Neural crest cell (in vitro differentiated cells): ENCODE measurements around the gene ZNHIT2. TPM values are rescaled to one million over a fixed set of nuclear protein-coding genes. Genes with fewer than 3 reads are reported as not detected.
A peak's percentile ranks its signal among the peaks of the same experiment; 100 is the strongest.

ENCODE experiments used
- DNase-seq: peaks from one replicate; pipeline ENCODE4 v3.0.0; 2021; ENCODE audit warnings: low read depth, mixed read lengths, low spot score
- H3K27ac Mint-ChIP-seq: one replicate; pipeline ENCODE4 v1.8.0; 2021; ENCODE audit warnings: mild to moderate bottlenecking, mixed read lengths; ENCODE audit not compliant: unreplicated experiment
- H3K27me3 Mint-ChIP-seq: 2 replicates; pipeline ENCODE4 v1.8.0; 2021; ENCODE audit warnings: low read depth, mild to moderate bottlenecking, mixed read lengths
- H3K36me3 Mint-ChIP-seq: 2 replicates; pipeline ENCODE4 v1.8.0; 2021; ENCODE audit warnings: low read depth, mild to moderate bottlenecking, mixed read lengths
- H3K4me1 Mint-ChIP-seq: 2 replicates; pipeline ENCODE4 v1.8.0; 2021; ENCODE audit warnings: mixed read lengths
- H3K4me3 Mint-ChIP-seq: one replicate; pipeline ENCODE4 v1.8.0; 2021; ENCODE audit warnings: mild to moderate bottlenecking, mixed read lengths
- H3K9me3 Mint-ChIP-seq: 2 replicates; pipeline ENCODE4 v1.8.0; 2021; ENCODE audit warnings: mixed read lengths
- CTCF ChIP-seq: fragments of 200-600 bp; sonication (generic); conservative IDR thresholded peaks from 2 replicates; pipeline ENCODE4 v1.5.0; 2021; ENCODE audit warnings: antibody characterized with exemption, mild to moderate bottlenecking
- total RNA-seq: library from RNA; stranded (reverse); gene quantifications from 2 replicates; pipeline ENCODE4 v1.2.1, GENCODE V29; 2021

ZNHIT2 gene
- total RNA-seq, 1 donor from 2014 or later: 8.0 TPM

GRCh38 chr11:65108469-65109123 lies 8.9 kb downstream of the ZNHIT2 start:
- Mint-ChIP-seq H3K27me3 (peaks cover 4% of the 10 kb centered on the region), H3K4me3 (no peak overlapping the region), H3K36me3 (peaks cover 3% of the 10 kb centered on the region), H3K27ac (no peak overlapping the region), H3K9me3 (no peaks in the 10 kb centered on the region), H3K4me1 (peaks cover 21% of the 10 kb centered on the region)
- DNase-seq: no peak
- TF ChIP-seq CTCF: no peak

DNA sequence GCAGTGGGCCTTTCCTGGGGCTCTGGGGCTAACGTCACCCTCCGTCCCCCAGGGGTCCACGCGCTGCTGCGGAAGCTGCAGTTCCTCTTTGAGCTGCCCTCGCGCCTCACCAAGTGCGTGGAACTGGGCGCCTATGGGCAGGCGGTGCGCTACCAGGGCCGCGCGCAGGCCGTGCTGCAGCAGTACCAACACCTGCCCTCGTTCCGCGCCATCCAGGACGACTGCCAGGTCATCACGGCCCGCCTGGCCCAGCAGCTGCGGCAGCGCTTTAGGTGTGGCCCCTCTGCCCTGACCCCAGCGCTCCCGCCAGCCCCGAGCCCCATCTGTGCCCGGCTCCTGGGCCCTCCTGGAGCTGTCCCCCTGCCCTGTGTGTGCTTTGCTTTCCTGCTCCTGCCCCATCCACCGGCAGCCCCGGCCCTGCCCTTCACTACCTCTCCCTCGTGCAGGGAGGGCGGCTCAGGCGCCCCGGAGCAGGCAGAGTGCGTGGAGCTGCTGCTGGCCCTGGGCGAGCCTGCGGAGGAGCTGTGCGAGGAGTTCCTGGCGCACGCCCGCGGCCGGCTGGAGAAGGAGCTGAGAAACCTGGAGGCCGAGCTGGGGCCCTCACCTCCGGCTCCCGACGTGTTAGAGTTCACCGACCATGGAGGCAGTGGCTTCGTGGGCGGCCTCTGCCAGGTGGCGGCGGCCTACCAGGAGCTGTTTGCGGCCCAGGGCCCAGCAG lies 9.6 kb downstream of the ZNHIT2 start:
- Mint-ChIP-seq H3K4me1 (peaks cover 14% of the 10 kb centered on the region), H3K9me3 (no peaks in the 10 kb centered on the region), H3K36me3 (peaks cover 3% of the 10 kb centered on the region), H3K27ac (no peak overlapping the region), H3K4me3 (no peak overlapping the region), H3K27me3 (peaks cover 4% of the 10 kb centered on the region)
- DNase-seq: no peak
- no peak for TF ChIP-seq CTCF

- no peak for DNase-seq
- peak overlapping the region; percentile 45 for H3K4me3 Mint-ChIP-seq
- peaks cover 4% of the 10 kb centered on the region for H3K27me3 Mint-ChIP-seq
- peaks cover 3% of the 10 kb centered on the region for H3K36me3 Mint-ChIP-seq
- no peak overlapping the region for H3K27ac Mint-ChIP-seq
- peaks cover 14% of the 10 kb centered on the region for H3K4me1 Mint-ChIP-seq
- no peaks in the 10 kb centered on the region for H3K9me3 Mint-ChIP-seq
- TF ChIP-seq CTCF: no peak
These were observed 10.4 kb downstream of the ZNHIT2 start for GRCh38 chr11:65107078-65107477.

- no peaks in the 10 kb centered on the region for H3K27me3 Mint-ChIP-seq
- TF ChIP-seq CTCF: no peak
- H3K36me3 Mint-ChIP-seq: peaks cover 3% of the 10 kb centered on the region
- peak overlapping the region; percentile 82 for H3K27ac Mint-ChIP-seq
- no peaks in the 10 kb centered on the region for H3K9me3 Mint-ChIP-seq
- DNase-seq: no peak
- no peaks in the 10 kb centered on the region for H3K4me1 Mint-ChIP-seq
- no peak overlapping the region for H3K4me3 Mint-ChIP-seq
These were observed 12.9 kb downstream of the ZNHIT2 start for GRCh38 chr11:65104628-65105027.

DNA sequence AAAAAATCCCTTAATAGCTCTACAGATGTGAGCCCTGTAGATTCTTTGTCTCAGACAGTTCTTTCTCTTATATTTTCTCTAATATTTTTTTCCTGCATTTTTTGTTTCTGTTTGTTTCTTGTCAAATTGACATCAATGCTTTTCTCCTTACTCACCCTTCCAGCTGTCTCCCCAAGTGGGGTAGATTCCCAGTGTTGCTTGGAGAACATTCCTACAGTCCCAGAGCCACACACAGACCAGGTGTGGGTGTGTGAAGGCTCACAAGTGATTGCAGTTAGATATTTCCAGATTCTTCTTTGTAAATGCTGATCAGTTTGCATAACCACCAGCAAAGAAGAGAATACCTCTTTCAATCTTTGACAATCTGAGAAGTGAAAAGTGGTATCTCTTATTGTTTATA lies 14.0 kb downstream of the ZNHIT2 start:
- Mint-ChIP-seq H3K27ac (no peak overlapping the region), H3K4me1 (no peaks in the 10 kb centered on the region), H3K36me3 (peaks cover 3% of the 10 kb centered on the region), H3K4me3 (no peak overlapping the region), H3K27me3 (no peaks in the 10 kb centered on the region), H3K9me3 (no peaks in the 10 kb centered on the region)
- no peak for TF ChIP-seq CTCF
- DNase-seq: no peak
